ENCODE data around the gene MBL2. TPM values are rescaled to one million over a fixed set of nuclear protein-coding genes. Genes with fewer than 3 reads are reported as not detected.

MBL2 gene
- total RNA-seq, 1 experiment from 2014 or later = not detected

DNA sequence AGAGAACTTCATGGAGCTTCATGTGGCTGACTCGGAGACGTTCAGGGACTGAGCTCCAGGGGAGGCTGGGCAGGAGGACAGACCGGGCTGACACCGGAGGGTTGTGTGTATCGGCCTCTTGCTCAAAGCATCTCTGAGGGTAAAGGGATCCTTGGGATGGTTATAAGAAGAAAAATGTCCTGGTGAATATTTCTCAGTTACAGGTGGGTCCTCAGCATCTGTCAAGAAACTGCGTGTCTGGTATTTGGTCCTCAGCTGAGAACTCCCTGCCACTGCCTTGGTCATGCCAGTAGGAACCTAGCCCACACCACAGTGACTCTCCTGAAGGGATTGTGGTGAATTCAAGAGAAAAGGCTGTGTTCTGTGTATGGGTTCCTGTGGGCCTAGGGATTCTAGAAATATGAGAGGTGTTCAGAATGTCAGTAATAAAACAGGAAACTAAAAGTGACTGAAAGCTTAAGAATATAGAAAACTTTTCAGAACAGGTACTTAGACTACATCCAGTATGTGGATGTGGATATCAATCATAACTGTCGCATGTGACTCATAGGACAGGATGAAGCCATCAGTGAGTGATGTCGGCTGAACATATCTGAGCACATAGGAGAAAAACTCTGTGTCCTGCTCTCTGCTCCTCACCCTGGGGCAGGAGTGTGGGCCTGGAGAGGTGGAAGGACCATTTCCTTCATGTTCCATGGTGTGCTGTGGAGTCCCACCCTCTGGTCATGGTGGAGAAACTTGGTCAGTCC, 28.4 kb downstream of the MBL2 start:
- Histone ChIP-seq H3K27me3 (ENCODE audit: control insufficient read depth, insufficient read depth, low read length) (no peaks in the 10 kb centered on the region), H3K36me3 (ENCODE audit: control insufficient read depth, insufficient read depth, low read length) (no peaks in the 10 kb centered on the region), H3K4me3 (ENCODE audit: low read depth in 2 of 2, low read length in 2 of 2) (no peak overlapping the region), H3K27ac (ENCODE audit: low read length) (no peak overlapping the region), H3K4me1 (ENCODE audit: control insufficient read depth, insufficient read depth, low read length) (no peaks in the 10 kb centered on the region), H3K9me3 (ENCODE audit: control insufficient read depth, insufficient read depth, low read depth, low read length) (no peaks in the 10 kb centered on the region)
- TF ChIP-seq POLR2AphosphoS5 (IDR thresholded peaks at IDR 0.05; ENCODE audit: low read depth, low read length) (no peak), SIN3A (IDR thresholded peaks at IDR 0.05; ENCODE audit: borderline replicate concordance, insufficient read depth, low read depth, low read length) (no peak), REST (IDR thresholded peaks at IDR 0.05; ENCODE audit: insufficient read depth in 1 of 2, low read depth in 2 of 2, low read length in 1 of 2) (no peak), TCF7L2 (IDR thresholded peaks at IDR 0.05; ENCODE audit: low read depth, low read length) (no peak)
- TF ChIP-seq, protein P1, sequence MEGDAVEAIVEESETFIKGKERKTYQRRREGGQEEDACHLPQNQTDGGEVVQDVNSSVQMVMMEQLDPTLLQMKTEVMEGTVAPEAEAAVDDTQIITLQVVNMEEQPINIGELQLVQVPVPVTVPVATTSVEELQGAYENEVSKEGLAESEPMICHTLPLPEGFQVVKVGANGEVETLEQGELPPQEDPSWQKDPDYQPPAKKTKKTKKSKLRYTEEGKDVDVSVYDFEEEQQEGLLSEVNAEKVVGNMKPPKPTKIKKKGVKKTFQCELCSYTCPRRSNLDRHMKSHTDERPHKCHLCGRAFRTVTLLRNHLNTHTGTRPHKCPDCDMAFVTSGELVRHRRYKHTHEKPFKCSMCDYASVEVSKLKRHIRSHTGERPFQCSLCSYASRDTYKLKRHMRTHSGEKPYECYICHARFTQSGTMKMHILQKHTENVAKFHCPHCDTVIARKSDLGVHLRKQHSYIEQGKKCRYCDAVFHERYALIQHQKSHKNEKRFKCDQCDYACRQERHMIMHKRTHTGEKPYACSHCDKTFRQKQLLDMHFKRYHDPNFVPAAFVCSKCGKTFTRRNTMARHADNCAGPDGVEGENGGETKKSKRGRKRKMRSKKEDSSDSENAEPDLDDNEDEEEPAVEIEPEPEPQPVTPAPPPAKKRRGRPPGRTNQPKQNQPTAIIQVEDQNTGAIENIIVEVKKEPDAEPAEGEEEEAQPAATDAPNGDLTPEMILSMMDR (IDR thresholded peaks at IDR 0.05) = no peak
- CTCF ChIA-PET = no interaction called here
- ATAC-seq = no peak
- no peak for DNase-seq (ENCODE audit: low read depth, low spot score)
- BruUV-seq (replicated peaks) = no TSS peak
- in situ Hi-C loops (cut with HindIII; ENCODE audit: low pct_unique_long_range_greater_than_20kb, low sequenced_read_pairs) (no loop called here), intact Hi-C loops (cut with micrococcal nuclease; ENCODE audit: unreplicated experiment) (no loop called here)
- POLR2A ChIA-PET = no interaction called here

DNA sequence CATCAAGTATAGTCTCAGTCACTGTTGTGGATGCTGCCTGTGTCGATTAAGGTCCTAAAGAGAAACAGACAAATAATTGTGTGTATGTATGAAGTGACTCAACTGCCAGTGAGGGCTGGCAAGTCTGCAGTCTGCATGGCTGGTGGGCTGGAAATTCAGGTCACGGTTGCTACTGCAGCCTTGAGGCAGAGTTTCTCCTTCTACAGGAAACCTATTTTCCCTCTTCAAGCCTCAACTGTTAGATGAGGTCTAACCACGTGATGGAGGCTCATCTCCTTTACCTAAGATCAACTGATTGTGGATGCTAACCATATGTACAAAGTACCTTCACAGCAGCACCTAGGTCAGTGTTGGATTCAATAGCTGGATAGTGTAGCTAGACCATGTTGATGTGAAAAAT, 29.9 kb downstream of the MBL2 start:
- no peaks in the 10 kb centered on the region for H3K4me1 ChIP-seq (ENCODE audit: control insufficient read depth, insufficient read depth, low read length)
- BruUV-seq (replicated peaks) = no TSS peak
- H3K9me3 ChIP-seq (ENCODE audit: control insufficient read depth, insufficient read depth, low read depth, low read length) = no peaks in the 10 kb centered on the region
- TF ChIP-seq REST (IDR thresholded peaks at IDR 0.05; ENCODE audit: insufficient read depth in 1 of 2, low read depth in 2 of 2, low read length in 1 of 2) (no peak), SIN3A (IDR thresholded peaks at IDR 0.05; ENCODE audit: borderline replicate concordance, insufficient read depth, low read depth, low read length) (no peak), TCF7L2 (IDR thresholded peaks at IDR 0.05; ENCODE audit: low read depth, low read length) (no peak)
- TF ChIP-seq, protein P1 (IDR thresholded peaks at IDR 0.05) = no peak
- ChIA-PET CTCF (no interaction called here), POLR2A (no interaction called here)
- H3K27me3 ChIP-seq (ENCODE audit: control insufficient read depth, insufficient read depth, low read length) = no peaks in the 10 kb centered on the region
- intact Hi-C loops (cut with micrococcal nuclease; ENCODE audit: unreplicated experiment) = no loop called here
- no peaks in the 10 kb centered on the region for H3K36me3 ChIP-seq (ENCODE audit: control insufficient read depth, insufficient read depth, low read length)
- H3K27ac ChIP-seq (ENCODE audit: low read length) = no peak overlapping the region
- DNase-seq (ENCODE audit: low read depth, low spot score) = no peak
- ATAC-seq = no peak
- no peak overlapping the region for H3K4me3 ChIP-seq (ENCODE audit: low read depth in 2 of 2, low read length in 2 of 2)
- in situ Hi-C loops (cut with HindIII; ENCODE audit: low pct_unique_long_range_greater_than_20kb, low sequenced_read_pairs) = no loop called here
